ENCODE measurements around the gene CD300E. TPM values are rescaled to one million over a fixed set of nuclear protein-coding genes. Genes with fewer than 3 reads are reported as not detected.

CD300E gene
- total RNA-seq, 6 donors from 2014 or later, result 3.6 to 15.6 (median 6.7) TPM

- no peak within 1 kb of the TSS for H3K4me3 ChIP-seq
- TF ChIP-seq POLR2A (IDR thresholded peaks at IDR 0.05) (peak in 1 of 4 donors; percentile 16), CTCF (IDR thresholded peaks at IDR 0.05) (no peak), EP300 (IDR thresholded peaks at IDR 0.05) (no peak)
- H3K27me3 ChIP-seq, result no peaks in the 10 kb centered on the region
- H3K27ac ChIP-seq, result peak within 1 kb of the TSS in 1 of 4 donors; percentile 23
- H3K36me3 ChIP-seq, result no peaks in the 10 kb centered on the region
- DNase-seq, result no peak
- H3K9me3 ChIP-seq, result no peaks in the 10 kb centered on the region
- WGBS, 2 donors, result 77 to 78% methylated on average over 1 to 2 of the region's 2 CpGs
- H3K4me1 ChIP-seq, result peaks cover 0 to 4% (median 1%) of the 10 kb centered on the region in 4 donors
- no peak for ATAC-seq (ENCODE audit: low FRiP score in 2 of 2)
Observed at GRCh38 chr17:74567397-74567796, 56.1 kb downstream of the CD300E start, which contains the start of gene CD300H. Gene CD300H, minus strand, starts transcription at chr17:74567509.

- ATAC-seq (ENCODE audit: low FRiP score in 2 of 2) (no peak), DNase-seq (peak in 1 of 2 donors; percentile 42)
- Histone ChIP-seq H3K4me1 (peaks cover 0 to 4% (median 1%) of the 10 kb centered on the region in 4 donors), H3K36me3 (no peaks in the 10 kb centered on the region), H3K9me3 (no peaks in the 10 kb centered on the region), H3K27me3 (no peaks in the 10 kb centered on the region), H3K4me3 (no peak overlapping the region), H3K27ac (no peak overlapping the region)
- WGBS, 2 donors, result 28 to 34% methylated on average over 9 of the region's 9 CpGs
- TF ChIP-seq CTCF (IDR thresholded peaks at IDR 0.05) (peak in 5 of 6 experiments; percentile 22 to 46 (median 33)), POLR2AphosphoS5 (IDR thresholded peaks at IDR 0.05) (no peak)
Observed at GRCh38 chr17:74566132-74566753, 57.3 kb downstream of the CD300E start.

GRCh38 chr17:74565126-74565525, 58.4 kb downstream of the CD300E start:
- H3K4me1 ChIP-seq, result peaks cover 0 to 4% (median 1%) of the 10 kb centered on the region in 4 donors
- whole genome bisulfite sequencing, 2 donors, result 37 to 67% methylated on average over 5 of the region's 5 CpGs
- no peak overlapping the region for H3K4me3 ChIP-seq
- no peaks in the 10 kb centered on the region for H3K27me3 ChIP-seq
- ATAC-seq (ENCODE audit: low FRiP score in 2 of 2) (no peak), DNase-seq (no peak)
- no peaks in the 10 kb centered on the region for H3K9me3 ChIP-seq
- TF ChIP-seq POLR2A (IDR thresholded peaks at IDR 0.05) (no peak), CTCF (IDR thresholded peaks at IDR 0.05) (no peak), POLR2AphosphoS5 (IDR thresholded peaks at IDR 0.05) (no peak), EP300 (IDR thresholded peaks at IDR 0.05) (no peak)
- no peak overlapping the region for H3K27ac ChIP-seq
- H3K36me3 ChIP-seq, result no peaks in the 10 kb centered on the region

- no peak for DNase-seq
- 81 to 93% methylated on average over 1 of the region's 1 CpG for WGBS, 2 donors
- Histone ChIP-seq H3K9me3 (no peaks in the 10 kb centered on the region), H3K27me3 (no peaks in the 10 kb centered on the region), H3K4me1 (no peaks in the 10 kb centered on the region), H3K36me3 (no peaks in the 10 kb centered on the region), H3K4me3 (no peak overlapping the region), H3K27ac (no peak overlapping the region)
- no peak for TF ChIP-seq POLR2AphosphoS5 (IDR thresholded peaks at IDR 0.05)
- TF ChIP-seq EP300 (IDR thresholded peaks at IDR 0.05), result no peak
- no peak for TF ChIP-seq POLR2A (IDR thresholded peaks at IDR 0.05)
- TF ChIP-seq CTCF (IDR thresholded peaks at IDR 0.05), result no peak
- ATAC-seq (ENCODE audit: low FRiP score in 2 of 2), result no peak
Observed at GRCh38 chr17:74563358-74563757, 60.2 kb downstream of the CD300E start.

GRCh38 chr17:74561586-74561985, 62.0 kb downstream of the CD300E start:
- TF ChIP-seq POLR2AphosphoS5 (IDR thresholded peaks at IDR 0.05), result no peak
- TF ChIP-seq POLR2A (IDR thresholded peaks at IDR 0.05), result no peak
- TF ChIP-seq CTCF (IDR thresholded peaks at IDR 0.05), result no peak
- TF ChIP-seq EP300 (IDR thresholded peaks at IDR 0.05), result no peak
- H3K27ac ChIP-seq, result no peak overlapping the region
- 50 to 53% methylated on average over 3 of the region's 3 CpGs for WGBS, 2 donors
- H3K4me1 ChIP-seq, result no peaks in the 10 kb centered on the region
- H3K36me3 ChIP-seq, result no peaks in the 10 kb centered on the region
- no peaks in the 10 kb centered on the region for H3K9me3 ChIP-seq
- ATAC-seq (ENCODE audit: low FRiP score in 2 of 2) (no peak), DNase-seq (no peak)
- no peak overlapping the region for H3K4me3 ChIP-seq
- no peaks in the 10 kb centered on the region for H3K27me3 ChIP-seq

Measured in upper lobe of left lung (tissue), 6 donors.